Esophagus muscularis mucosa (tissue), 4 donors: ENCODE data around the gene PLBD2.

Experiments
- CTCF ChIP-seq, 3 experiments: fragments of 200-600 bp in 2 of 3; fragments of 450-650 bp in 1 of 3; sonication (generic) in 2 of 3; IDR thresholded peaks; one replicate each; pipeline ENCODE4 v1.5.1; 2017 to 2019; ENCODE audit warnings: antibody characterized with exemption in 3 of 3, mild to moderate bottlenecking in 2 of 3, moderate library complexity in 1 of 3
- EP300 ChIP-seq: sonication (generic); formaldehyde crosslinking; IDR thresholded peaks from one replicate; pipeline ENCODE4 v1.6.1; 2017; ENCODE audit warnings: antibody characterized with exemption
- POLR2A ChIP-seq: fragments of 450-650 bp; IDR thresholded peaks from one replicate; pipeline ENCODE4 v1.6.1; 2017; ENCODE audit warnings: antibody characterized with exemption, moderate library complexity, mild to moderate bottlenecking, low read depth
- POLR2AphosphoS5 ChIP-seq, 2 donors: sonication (generic); formaldehyde crosslinking; IDR thresholded peaks; one replicate each; pipeline ENCODE4 v1.6.1; 2017; ENCODE audit warnings: antibody characterized with exemption in 2 of 2

DNA sequence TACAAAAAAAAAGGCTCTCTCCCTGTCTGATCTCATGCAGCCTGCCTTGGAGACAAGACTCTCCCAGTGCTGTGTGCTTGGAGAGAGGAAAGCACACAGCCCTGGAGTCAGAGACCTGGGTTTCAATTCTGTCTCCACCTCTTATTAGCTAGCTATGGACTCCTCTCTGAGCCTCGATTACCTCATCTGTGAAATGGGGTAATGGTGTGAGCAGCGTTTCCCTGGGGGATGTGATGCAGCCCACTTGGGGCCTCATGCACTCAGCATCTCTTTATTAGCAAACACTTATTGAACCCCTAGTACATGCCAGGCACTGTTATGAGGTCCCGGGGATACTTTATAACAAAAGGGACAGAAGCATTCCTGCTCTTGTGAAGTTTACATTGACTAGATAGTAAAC is 32.8 kb downstream of the PLBD2 start:
- TF ChIP-seq CTCF (IDR thresholded peaks at IDR 0.05) (no peak), EP300 (no peak), POLR2A (no peak), POLR2AphosphoS5 (IDR thresholded peaks at IDR 0.05) (no peak)
